ENCODE measurements around the gene MYEF2.

Gene MYEF2

DNA sequence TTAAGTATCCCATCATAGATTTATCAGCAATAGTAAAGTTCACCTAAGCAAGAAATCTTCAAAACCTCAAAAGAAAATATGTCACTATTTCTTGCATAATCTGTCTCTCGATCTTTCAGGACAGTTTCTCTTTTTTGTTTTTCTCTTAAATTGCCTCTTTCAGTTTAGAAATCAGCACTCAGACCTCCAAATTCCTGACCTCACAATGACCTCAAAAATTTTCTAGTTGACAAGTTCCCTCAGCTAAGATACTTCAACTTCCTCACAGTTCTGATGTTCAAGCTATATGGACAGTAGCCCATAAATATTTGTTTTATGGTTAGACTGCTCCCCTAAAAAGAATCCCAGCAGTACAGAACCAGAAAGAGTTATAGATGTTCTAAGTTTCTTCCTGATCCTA, 33.2 kb downstream of the MYEF2 start:
- DNase-seq: no peak

DNA sequence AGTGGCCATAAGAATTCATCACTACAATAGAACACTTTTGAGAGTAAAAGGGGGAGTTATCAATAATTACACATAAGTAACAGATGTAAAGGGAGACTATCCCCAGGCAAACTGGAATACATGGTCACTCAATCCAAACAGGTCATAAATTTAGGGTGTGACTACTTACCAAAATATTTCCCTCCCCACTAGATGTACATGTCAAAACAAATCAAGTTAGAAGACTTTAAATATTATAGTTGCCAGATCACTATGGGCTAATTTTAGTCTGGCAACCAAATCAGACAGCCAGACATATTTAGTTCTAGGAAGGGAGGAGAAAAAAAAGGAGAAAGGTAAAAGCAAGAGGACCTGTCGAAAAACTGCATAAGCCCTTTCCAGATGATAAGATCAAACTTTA, 34.2 kb downstream of the MYEF2 start:
- DNase-seq: no peak

DNA sequence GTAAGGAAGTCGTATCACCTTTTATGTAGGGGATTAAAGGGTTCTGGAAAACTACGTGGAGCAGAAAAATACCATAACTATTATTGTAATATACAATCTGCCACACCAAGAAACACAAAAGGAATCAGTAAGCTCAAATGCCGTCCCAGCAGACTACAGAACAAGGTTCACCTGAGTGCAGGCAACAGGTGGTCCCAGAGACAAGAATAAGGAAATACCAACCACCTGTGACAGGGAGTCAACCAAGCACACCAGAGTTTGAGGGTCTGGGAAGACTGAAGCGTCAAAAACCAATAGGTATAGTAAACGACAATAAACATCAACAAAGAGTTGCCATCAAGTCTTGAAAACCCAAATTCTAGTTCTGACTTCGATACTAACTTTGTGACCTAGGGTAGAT, 45.2 kb downstream of the MYEF2 start:
- DNase-seq: no peak

DNA sequence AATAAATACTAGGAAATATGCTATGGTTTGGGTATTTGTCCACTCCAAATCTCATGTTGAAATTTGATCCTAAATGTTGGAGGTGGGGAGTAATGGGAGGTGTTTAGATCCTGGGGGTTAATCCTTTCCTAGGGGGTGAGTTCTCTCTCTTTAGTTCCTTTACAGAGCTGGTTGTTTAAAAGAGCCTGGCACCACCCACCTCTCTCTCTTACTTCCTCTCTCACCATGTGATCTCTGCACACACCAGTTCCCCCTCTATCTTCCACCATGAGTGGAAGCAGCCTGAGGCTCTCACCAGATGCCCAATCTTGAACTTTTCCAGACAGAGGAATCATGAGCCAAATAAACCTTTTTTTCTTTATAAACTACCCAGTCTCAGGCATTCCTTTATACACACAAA, 46.8 kb downstream of the MYEF2 start:
- DNase-seq: no peak

DNA sequence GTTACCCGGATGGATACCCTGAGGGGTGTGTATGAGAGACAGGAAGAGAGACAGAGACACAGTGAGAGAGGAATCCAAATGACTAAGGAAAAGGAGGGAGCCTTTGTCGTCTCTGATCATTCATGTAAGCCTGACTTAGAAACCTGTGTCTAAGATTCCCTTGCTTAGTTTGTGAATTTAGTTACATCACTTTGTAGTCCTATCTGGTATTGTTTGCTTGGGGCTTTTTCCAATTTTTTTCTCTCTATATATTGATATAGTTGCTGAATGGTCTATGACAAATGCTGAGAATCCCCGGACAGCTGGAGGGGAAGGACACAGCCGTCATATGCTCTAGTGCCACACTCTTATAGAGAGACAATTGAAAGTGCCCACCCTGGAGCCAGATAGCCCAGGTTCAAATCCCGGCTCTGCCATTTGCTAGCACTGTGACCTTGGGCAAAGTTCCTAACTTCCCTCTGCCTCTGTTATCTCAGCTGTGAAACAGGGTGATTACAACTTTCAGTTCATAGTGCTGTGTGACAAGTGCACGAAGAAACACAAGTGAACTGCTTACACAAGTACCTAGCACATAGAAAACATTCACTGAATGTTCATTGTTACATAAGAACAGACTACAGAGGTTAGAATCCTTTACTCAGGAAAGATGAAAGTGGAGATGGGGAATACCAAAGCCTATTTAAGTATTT, 51.3 kb downstream of the MYEF2 start:
- no peak for DNase-seq

DNA sequence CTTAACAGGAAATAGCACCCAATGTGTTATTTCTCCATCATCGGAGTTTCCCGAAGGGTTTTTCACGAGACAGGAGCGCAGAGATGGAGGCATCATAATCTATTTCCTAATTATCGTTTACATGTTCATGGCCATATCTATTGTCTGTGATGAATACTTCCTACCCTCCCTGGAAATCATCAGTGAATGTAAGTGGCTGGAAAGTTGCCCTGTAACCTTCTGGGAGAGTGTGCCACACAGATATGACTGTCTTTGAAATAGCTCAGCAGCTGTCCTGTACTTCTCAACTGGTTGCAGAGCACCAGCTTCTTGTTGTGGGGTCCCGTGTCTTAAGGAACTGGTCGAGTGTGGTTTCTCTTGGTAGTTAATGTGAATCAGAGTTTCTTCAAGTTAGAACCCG, 56.2 kb downstream of the MYEF2 start:
- no peak for DNase-seq

DNA sequence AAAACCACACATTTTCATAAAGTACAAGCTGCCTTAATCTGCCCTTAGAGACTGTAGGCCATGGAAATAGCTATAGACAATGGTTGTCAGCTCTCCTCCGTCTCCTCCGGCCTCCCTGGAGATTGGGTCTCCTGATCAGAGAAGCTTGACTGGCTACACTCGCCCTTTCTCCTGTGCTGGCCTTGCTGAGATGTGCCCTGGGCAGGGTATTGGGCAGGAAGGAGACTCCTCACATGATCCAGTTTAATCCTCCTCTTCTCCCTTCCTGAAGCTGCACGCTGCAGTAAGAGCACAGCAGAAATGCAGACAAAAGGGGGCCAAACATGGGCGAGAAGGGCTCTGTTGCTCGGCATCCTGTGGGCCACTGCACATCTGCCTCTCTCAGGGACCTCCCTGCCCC, 57.4 kb downstream of the MYEF2 start, which contains the start of gene SLC24A5:
Gene SLC24A5 (plus strand): TSS at position 246 of the 400 bp plus-strand sequence. CDS start 55 bp downstream, at position 301.
- DNase-seq: no peak

DNA sequence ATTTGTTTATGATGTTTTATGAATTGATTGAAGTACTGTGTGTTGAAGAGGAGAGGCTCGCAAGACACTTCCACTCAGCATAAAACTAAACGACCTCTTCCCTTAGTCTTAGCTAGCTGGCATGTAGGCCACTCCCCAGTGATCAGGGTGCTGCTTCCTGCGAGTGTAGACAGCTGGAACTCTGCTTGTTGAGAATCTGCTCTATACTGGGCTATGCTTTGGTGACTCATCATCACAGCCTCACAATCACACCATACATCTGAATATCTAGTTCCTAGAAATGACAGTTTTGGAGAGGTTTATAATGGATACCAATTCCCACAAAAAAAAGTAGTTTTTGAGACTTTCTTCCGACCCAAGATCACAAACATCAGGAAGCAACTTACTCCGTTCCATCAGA, 58.8 kb downstream of the MYEF2 start:
- no peak for DNase-seq

DNA sequence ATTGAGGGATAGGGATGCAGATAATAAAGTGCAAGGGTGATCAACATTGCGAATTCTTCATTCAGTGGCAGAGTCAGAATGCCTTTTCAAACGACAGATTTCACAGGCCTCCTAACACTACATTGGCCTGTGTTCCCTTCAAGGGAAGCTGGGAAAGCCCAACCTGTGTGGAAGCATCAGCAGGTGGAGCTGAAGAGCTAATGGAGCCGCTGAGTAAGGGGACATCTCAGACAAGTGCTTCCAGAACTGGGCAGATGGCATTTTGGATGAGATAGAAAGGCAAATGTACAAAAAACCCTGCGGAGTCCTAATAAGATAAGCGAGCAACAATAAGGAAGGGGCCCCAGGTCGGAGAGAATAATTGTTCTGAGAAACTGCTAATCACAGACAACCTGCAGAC, 65.9 kb downstream of the MYEF2 start:
- DNase-seq: no peak

DNA sequence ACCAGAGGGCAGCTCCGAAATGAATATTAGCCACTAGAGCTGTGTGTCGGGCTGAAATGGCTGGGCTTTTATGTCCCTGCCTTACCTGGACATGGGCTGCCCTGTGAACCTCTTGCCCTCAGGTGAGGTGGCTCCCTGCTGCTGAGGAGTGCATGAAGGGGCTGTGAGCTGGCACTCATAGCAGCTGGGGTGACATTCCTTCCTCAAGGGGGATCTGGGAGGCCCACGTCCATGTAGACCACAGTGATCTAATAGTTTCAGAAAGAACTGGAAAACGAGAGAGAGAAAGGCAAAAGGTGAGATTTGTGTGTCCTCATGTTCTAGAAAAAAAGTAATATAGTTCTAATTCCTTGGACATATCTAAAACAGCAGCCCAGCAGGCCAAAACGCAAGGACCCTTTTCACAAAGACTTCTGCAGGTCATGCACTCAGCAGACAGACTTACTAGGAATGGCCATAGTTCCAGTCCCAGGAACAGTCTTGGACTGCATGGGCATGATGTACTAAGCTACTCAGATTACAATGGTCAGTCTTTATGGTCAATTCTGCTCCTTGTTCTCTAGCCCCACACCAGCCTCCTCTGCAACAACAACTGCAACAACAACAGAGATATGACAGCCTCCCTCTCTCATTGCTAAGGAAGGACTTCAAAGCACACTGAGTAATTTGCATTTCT, 68.1 kb downstream of the MYEF2 start:
- DNase-seq: no peak

DNA sequence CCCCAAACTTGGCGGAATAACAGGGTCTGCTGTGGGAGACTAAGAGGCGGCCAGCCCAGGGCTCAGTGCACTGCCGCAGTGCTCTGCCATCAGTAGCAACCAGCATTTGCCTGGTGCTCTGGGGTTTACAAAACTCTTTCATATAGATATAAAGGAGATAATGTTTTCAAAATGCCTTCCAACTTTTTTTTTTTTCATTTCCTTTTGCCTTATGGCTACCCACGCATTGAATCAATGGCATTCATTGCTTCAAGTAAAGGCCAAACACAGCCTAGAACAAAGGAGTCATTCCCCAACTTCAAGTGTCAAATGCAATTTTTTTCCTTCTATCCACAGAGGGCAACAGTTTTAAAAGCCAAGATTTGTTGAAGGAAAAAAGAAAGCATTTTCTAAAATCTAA, 68.9 kb downstream of the MYEF2 start:
- no peak for DNase-seq

DNA sequence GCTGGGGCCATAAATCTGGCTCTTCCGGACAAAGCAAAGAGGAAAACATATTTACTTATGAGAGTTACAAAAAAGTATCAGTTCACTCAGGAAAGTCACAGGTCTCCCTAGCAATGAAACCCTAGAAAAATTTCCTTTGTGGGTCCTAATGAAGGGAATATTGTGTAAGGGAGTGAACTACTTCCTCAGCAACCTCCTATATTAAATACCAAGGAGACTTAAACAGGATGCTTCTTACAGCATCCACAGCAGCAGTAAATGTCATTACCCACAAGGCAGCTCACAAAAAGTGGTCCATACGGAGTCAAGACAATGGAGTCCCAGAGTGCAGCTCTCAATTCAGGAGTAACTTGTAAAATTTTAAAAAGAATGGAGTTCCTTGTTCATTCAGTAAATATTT, 72.2 kb downstream of the MYEF2 start:
- no peak for DNase-seq

DNA sequence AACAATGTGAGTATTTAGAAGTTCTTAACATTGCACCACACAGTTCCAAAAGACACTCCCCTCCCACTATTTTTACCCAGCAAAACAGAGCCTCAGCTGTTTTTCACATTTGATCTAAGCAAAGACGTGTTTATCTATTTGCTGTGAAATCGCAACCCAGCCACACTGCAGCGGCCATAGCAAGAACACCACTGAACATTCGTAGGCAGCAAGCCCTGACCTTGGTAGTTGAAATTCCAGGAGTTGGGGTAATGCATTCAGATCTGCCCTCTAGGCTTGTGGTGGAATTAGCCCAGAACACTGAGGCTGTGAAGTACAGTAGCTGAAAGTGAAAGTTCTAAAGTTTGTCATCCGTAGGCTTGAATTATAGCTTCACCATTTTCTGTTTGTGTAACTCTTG, 74.4 kb downstream of the MYEF2 start:
- DNase-seq: no peak

DNA sequence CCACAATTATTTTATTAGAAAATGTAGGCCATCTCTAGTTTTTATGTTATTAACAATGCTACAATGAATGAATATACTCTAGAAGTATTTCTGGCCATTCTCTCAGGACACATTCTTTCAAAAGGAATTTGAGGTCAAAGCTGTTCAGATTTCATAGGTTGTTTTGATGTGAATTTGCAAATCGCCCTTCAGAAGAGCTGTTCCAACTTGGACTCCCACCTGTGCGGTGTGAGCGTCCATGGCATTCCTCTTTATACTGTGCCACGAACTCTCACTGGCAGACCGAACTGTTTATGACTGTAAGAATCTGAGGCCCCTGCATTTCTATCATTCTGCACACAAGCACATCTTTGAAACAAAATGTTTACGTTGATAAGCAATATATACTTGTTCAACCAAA, 75.9 kb downstream of the MYEF2 start:
- DNase-seq: no peak

DNA sequence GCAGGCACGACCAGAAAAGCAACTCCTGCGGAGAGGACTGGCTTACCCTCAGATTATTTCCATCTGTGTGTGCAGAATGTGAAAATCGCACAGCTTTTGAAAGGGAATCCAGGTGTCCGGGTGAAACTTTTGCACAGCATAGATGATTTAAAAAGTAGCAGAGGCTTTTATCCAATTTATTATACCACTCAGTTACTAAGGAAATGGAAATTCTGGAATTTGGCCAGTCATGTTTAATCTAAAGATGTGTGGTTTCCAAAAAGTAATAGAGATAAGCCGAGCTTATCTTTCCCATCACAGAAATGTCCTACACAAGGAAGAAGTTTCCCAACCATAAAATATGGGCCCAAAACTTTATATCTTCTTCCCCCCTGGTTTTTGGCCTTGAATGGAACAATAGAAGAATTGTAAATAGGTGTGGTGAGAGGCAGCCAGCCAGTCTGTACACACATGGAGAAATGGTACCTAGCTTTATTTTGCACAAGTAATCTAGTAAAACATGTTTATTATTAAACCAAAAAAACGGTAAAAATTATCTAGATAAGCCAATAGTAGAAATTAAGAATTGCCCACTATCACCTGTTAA, 76.6 kb downstream of the MYEF2 start:
- no peak for DNase-seq

DNA sequence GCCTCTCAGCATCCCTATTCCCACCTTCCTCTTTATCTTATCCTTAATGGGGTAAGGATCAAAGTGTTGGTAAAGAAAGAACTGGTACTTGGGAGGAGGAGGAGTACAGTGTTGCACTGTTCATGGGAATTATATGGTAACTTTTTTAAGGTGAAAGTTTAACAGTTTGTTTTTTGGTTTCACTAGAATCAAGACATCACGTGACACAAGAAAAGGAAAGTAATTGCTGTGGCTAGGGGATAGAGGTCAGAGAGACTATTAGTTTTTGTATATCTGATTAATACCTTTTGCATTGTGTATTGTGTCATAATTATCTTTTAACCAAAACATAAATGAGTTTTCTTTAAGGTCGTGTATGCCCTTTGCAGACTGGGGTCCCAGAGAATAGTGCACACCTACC, 80.8 kb downstream of the MYEF2 start:
- no peak for DNase-seq

DNA sequence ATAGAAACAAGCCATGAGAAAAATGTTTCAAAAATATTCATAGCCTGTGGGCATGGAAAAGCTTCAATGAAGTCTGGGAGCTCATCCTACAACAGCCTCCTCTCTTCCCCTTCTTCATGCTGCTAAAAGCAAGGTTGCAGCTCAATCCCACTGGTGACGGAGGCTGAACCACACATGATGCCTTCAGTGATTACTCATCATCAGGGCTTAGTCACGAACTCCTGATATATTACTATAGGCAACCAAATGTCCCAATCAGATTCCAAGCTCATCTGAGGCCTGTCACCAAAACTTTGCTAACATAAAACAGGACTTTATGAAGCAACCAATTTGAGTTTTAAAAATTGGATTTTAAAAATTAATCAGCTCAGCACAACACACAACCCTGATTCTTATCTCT, 81.3 kb downstream of the MYEF2 start:
- DNase-seq: no peak

DNA sequence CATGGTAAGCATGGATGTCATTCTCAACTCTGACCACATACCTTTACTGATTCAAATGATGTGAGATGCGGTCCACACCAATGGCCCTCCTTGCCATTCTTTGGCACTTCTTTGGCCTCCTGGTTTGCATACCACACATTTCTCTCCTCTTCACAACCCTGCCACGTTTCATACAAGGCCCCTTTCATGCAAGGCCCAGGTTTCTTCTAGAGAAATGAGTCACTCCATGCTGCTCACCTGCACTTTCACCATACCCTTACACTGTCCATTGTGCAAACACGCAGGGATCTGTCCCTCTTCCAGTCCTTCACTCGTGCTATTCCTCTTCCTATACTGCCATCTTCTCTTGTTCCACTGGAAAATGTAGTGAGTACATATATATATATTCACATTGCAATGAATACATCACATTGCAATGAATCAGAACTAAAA, 81.7 kb downstream of the MYEF2 start:
- no peak for DNase-seq

DNA sequence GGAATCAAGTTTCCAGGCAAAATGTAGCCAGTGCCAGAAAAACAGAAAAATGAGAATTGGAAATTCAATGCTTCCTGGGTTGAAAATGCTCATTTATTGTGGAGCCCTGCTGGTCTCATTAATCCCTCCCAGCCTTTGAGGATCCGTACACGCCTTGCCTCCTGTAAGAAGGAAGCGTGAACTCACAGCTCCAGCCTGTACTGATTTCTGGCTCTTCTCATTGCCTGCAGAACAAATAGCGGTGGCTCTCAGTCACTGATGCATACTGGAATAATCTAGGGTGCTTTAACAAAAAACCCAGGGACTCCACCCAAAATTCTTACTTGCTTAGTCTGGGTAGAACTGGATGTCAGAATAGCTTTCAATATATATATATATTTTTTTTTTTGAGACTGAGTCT, 86.6 kb downstream of the MYEF2 start:
- DNase-seq: no peak

DNA sequence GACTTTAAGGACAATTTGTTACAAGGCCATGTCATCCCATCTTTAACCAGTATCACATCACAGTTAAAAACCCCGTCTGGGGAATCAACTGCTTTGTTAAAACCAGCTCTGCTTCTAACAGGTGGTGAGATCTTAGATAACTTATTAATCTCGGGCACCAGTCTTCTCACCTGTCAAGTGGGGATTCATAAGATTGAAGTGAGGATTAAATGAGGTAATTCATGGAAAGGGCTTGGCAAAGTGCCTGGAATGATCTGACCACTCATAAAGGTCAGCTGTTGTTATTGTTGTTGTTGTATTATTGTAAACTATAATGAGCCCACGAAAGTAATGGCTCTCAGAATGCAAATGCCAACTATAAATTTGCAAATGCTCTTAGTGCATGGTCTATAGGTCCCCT, 87.4 kb downstream of the MYEF2 start:
- DNase-seq: no peak

DNA sequence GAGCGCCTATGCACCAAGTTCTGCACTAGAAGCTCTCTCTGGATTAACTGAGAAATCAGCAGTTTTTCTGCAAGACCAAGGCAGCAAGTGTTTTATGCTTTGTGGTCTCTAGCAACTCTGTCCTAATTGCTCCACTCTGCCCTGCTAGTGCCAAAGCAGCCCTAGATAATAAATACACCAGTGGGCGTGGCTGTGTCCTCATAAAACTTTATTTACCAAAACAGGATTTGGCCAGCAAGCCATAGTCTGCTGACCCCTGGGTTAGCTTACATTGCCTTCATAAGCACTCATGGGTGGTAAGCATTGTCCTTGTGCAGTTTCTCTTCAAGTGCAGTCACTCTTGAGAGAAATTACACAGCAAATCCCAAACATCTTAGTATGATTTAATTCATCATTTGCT, 88.0 kb downstream of the MYEF2 start:
- DNase-seq: no peak

DNA sequence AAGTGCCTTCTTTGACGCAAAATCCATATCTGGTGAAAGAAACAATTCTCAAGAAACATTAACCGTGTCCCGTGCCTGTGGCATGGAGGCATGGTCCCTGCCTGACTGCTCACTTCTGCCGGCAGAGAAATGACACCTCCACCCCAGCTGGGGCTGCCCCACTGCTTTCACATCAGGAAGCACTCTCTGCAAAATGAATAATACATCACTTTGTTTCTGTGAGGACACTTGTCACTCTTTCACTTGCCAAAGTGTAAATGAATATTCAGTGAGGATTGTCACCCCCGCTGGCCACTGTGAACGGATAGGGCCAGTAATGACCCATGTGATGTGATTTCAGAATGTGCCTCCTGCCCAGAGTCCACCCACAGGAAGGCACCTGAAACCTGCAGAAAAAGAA, 88.4 kb downstream of the MYEF2 start:
- DNase-seq: no peak

DNA sequence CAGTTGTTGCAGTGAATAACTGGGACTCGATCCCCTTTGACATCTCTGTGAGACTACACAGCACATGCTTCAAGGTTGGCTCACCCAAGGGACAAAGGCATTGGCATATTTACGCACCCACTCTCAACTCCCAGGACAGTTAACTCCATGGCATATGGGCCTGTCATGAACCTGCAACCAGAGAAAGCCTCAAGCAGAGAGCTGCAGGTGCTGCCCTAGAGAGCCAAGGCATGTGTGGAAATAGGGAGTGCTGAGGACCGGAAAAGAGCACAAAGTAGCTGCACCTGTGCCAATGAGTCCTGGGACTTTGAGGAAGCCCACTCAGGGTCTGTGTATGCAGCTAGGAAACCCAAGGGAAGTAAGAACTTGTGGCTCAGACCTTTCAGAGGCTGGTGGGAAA, 90.3 kb downstream of the MYEF2 start:
- no peak for DNase-seq

DNA sequence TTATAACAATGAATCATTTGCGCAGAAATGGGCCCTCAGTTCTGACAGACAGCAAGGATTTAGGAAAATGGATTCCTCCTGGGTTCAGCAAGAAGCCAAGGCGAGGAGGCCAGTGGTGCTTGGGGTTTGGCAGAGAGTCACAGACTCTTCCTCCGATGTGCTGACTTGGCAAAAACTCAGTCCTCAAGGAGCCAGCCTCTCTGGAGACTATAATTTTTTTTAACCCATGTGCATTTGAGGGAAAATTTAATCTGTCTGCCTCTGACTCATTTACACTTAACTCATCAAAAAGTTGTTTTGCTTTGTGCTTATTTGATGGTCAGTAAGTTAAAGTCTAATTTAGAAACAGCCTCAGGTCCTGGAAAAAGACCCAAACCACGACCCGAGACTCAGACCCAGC, 91.5 kb downstream of the MYEF2 start:
- DNase-seq: no peak

DNA sequence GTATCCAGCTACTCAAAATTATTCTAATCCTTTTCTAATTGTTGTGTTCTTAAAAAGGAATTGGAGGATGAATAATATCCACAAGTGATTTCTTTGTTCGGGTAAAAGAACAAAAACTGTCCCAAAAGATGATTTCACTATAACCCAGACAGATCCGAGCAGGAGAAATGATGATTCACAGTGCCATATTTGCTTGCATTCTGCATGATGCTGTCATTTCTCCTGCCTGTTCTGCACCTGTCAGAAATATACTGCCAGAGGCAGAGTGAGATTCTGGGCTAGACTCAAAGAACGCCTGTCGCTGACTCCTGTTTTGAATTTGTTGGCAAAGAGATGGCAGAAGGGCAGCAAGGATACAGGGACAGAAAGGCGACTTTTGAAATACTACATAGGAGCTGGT, 92.0 kb downstream of the MYEF2 start:
- DNase-seq: no peak
